Mucosa of descending colon (tissue), 3 donors: ENCODE data around the gene PSG1. TPM values are rescaled to one million over a fixed set of nuclear protein-coding genes. Genes with fewer than 3 reads are reported as not detected.
"Not testable (repeated sequence)": the region's sequence is repeated elsewhere in the genome, so short reads cannot be mapped to it uniquely, and the experiment has no call there.

ENCODE experiments used
- ATAC-seq: fragments of 200-7000 bp; cut with Tn5 transposase; one replicate; pipeline ENCODE4 v1.9.1; 2020; ENCODE audit warnings: mild to moderate bottlenecking, moderate library complexity
- DNase-seq, 3 donors: peaks; one replicate each; pipeline ENCODE4 v3.0.0-alpha.2; 2020
- H3K36me3 ChIP-seq: fragments of 200-600 bp; one replicate; pipeline ENCODE4 v1.8.0; 2021; ENCODE audit warnings: low read depth, mild to moderate bottlenecking
- H3K4me1 ChIP-seq: fragments of 200-600 bp; one replicate; pipeline ENCODE4 v1.8.0; 2021; ENCODE audit warnings: low read depth, mild to moderate bottlenecking
- H3K4me3 ChIP-seq: fragments of 200-600 bp; one replicate; pipeline ENCODE4 v1.8.0; 2021; ENCODE audit warnings: mild to moderate bottlenecking
- H3K9me3 ChIP-seq: fragments of 200-600 bp; one replicate; pipeline ENCODE4 v1.8.0; 2021; ENCODE audit warnings: mild to moderate bottlenecking
- intact Hi-C, 2 donors: fragments of 100-400 bp; cut with DNase I in 1 of 2; cut with micrococcal nuclease in 1 of 2; formaldehyde crosslinking; loops; one replicate each; pipeline versions ENCODE4 v1.11.0 to v1.11.1; 2022; cut with DNase I, micrococcal nuclease
- total RNA-seq, 3 donors: library from RNA; stranded (reverse); fragmentation: NEBNext Ultra II Directional in 2 of 3; extraction: Animal tissue kit (Norgen Biotek cat#: 25700) in 2 of 3; gene quantifications; one replicate each; pipeline versions ENCODE4 v1.2.1 to v1.2.4, GENCODE V29; 2021 to 2023
- donor health status: DM: no; HTN: no; CAD: no; lungs with moderate emphysema.
- donor health status: DM: no; HTN: no; CAD: no.
- donor health status: DM: no; HTN: yes; CAD: no.

PSG1 gene
- total RNA-seq, 3 donors from 2014 or later = not detected

DNA sequence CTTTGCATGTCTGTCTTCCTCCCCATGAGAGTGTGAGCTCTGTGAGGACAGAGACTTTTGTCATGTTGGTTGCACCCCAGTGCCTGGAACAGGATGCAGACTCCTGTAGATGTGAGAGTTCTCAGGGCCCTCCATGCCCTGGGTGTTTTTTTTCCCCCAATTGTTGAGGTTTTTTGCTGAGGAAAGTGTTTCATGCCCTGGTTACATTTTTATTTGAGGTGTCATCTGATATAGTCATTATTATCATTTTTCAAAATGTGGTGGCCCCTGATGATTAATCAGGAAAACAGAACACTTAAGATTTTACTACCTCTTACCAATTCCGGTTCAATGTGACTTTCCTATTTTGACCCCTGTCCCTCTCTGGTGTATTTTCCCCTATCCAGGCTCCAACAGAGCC is 37.4 kb upstream of the PSG1 start:
- intact Hi-C loops, H3K36me3 ChIP-seq, H3K4me1 ChIP-seq, H3K9me3 ChIP-seq, H3K4me3 ChIP-seq, ATAC-seq, DNase-seq: not testable (repeated sequence)

DNA sequence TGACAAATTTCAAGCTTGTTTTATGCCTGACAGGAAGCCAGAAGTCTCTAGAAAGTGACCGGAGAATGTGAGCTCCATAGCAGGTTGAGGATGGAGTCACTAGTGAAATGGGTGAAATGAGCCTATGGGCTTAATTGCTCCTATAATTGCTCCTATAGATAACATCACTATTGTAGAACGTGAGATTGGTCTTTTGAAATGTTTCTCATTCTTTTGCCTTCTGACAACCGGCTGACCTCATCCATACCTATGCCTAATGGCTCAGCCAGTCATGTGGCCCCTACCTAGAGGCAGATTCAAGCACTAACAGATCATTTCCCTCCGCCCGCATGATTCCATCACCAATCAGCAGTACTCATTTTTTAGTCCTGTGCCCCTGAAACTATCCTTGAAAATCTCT is 34.0 kb upstream of the PSG1 start:
- H3K9me3 ChIP-seq, H3K36me3 ChIP-seq, ATAC-seq, intact Hi-C loops, DNase-seq, H3K4me1 ChIP-seq, H3K4me3 ChIP-seq: not testable (repeated sequence)

DNA sequence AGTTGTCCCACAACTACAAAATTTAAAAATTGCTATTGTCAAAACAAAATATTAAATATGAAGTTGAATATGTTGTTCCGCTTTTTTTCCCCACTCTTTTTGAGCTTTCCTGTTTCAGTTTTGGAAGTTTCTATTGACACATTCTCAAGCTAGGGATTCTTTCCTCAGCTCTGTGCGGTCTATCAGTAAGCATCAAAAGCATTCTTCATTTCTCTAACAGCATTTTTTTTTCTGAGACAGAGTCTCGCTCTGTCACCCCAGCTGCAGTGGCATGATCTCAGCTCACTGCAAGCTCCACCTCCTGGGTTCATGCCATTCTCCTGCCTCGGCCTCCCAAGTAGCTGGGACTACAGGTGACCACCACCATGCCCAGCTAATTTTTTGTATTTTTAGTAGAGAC is 33.4 kb upstream of the PSG1 start:
- H3K4me1 ChIP-seq, H3K9me3 ChIP-seq, H3K36me3 ChIP-seq, intact Hi-C loops, ATAC-seq, DNase-seq, H3K4me3 ChIP-seq: not testable (repeated sequence)

DNA sequence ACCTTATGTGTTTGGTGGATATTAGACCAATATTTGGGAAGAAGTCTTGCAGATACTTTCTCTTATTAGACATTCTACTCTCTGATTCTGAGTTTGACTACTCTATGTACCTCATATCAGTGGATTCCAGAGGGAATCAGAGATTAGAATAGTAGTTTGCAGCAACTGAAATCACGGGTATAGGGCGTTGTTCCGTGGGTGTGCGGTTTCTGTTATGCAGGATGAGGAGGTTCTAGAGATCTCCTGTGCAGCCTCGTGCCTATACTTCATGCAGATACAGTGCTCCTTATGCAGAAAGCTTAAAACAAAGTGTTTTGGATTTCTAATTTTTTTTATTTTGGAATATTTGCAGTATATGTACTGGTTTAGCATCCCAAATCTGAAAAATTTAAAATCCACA is 32.2 kb upstream of the PSG1 start:
- H3K36me3 ChIP-seq, DNase-seq, intact Hi-C loops, H3K4me3 ChIP-seq, ATAC-seq, H3K9me3 ChIP-seq, H3K4me1 ChIP-seq: not testable (repeated sequence)

DNA sequence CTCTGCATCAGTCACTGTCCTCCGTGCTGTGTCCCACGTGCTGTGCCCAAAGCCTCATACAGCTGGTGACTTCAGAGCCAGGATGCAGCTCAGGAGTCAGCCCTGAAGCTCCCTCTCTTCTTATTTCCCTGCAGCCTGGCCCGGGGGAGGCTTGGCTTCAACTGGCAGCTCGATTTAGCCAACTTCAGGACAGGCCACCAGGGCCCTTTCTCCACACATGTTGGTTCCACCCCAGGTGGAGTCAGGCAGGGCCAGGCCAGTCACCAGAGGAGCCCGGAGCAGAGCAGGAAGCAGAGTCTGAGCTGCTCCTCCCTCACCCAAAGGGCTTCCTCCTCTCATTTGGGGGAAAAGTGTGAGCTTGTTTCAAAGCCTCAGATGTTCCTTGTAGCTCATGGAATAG is 26.6 kb upstream of the PSG1 start:
- DNase-seq, H3K4me1 ChIP-seq, H3K9me3 ChIP-seq, ATAC-seq, H3K36me3 ChIP-seq, H3K4me3 ChIP-seq, intact Hi-C loops: not testable (repeated sequence)

DNA sequence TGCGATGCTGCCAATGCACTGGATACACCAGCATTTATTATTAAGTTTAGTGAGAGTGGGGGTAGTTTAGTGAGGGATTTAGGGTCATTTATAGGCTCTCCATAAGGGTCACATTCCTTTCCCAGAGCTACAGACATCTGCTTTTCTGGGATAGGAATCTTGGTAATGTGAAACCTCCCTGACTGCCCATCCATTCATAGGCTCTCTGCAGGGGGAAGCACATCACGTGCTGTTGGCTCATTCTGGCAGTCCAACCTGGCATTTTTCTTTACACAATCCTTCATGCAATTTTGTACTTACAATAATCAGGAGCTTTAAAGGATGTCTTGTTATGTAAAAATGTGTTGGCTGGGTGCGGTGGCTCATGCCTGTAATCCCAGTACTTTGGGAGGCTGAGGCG is 21.0 kb upstream of the PSG1 start:
- H3K4me1 ChIP-seq, intact Hi-C loops, ATAC-seq, H3K9me3 ChIP-seq, DNase-seq, H3K36me3 ChIP-seq, H3K4me3 ChIP-seq: not testable (repeated sequence)

DNA sequence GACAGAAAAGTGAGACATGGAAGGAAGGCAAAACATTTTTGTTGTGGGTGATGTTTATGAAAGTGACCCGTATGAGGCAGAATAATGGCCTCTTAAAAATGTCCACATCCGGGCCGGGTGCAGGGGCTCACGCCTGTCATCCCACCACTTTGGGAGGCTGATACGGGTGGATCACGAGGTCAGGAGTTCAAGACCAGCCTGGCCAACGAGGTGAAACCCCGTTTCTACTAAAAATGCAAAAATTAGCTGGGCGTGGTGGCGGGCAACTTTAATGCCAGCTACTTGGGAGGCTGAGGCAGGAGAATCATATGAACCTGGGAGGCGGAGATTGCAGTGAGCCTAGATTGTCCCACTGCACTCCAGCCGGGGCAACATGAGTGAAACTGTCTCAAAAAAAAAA is 20.2 kb upstream of the PSG1 start:
- H3K4me1 ChIP-seq, H3K4me3 ChIP-seq, intact Hi-C loops, H3K36me3 ChIP-seq, DNase-seq, ATAC-seq, H3K9me3 ChIP-seq: not testable (repeated sequence)

DNA sequence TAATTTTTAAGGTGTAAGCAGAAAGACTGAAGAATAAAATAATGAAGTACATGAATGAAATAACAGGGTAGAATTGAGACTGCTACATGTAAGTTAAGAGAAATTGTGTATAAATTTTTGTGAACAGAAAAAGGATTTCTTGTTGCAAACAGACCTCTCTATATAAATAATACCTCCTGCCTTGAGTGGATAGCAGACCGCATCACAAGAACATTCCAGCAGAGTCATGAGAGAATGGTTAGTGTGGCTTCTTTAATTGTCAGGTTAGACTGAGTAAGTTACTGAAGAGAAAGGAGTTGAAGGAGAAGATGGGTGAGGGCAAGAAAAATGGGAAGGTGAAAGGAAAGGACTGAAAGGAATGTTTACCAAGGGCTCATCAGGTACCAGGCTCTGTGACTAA is 19.6 kb upstream of the PSG1 start:
- H3K4me1 ChIP-seq, H3K9me3 ChIP-seq, H3K4me3 ChIP-seq, DNase-seq, intact Hi-C loops, ATAC-seq, H3K36me3 ChIP-seq: not testable (repeated sequence)

DNA sequence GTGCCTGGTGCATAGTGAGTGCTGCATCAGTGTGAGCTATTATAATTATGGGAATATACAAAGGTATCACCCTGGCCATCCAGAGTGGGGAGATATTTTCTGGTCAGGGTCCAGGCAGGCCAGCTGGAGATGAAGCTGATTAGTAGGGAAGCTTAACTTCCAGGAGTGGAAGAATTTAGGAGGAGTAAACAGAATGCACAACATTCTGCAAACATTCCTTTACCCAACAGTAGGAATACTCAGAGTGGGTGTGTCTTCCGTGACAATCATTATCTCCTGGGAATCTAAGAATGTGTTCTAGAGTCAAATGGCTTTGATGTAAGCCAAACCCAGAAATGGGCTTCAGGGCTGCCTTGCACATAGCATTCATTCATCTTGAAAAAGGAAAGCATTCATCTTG is 19.1 kb upstream of the PSG1 start:
- H3K9me3 ChIP-seq, H3K4me3 ChIP-seq, intact Hi-C loops, H3K4me1 ChIP-seq, ATAC-seq, H3K36me3 ChIP-seq, DNase-seq: not testable (repeated sequence)

DNA sequence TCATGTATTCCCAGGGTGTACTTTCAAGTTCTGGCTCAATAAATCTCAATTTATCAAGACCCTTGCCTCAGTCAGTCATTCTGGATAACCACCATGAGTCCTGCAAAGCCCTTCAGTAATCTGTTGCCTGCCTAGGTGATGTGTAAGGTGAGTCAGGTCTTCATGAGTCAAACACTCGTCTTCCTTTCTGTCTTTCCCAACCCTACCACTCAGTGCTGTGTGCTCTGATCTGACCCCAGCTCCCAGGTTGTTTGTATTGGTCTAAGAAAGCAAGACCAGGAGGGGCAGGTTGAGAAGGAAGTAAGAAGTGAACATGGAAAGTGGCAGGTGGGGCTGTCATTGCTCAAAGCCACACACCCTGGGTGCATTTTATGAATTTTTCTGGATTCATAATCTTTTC is 18.2 kb upstream of the PSG1 start:
- ATAC-seq, DNase-seq, H3K4me1 ChIP-seq: not testable (repeated sequence)

DNA sequence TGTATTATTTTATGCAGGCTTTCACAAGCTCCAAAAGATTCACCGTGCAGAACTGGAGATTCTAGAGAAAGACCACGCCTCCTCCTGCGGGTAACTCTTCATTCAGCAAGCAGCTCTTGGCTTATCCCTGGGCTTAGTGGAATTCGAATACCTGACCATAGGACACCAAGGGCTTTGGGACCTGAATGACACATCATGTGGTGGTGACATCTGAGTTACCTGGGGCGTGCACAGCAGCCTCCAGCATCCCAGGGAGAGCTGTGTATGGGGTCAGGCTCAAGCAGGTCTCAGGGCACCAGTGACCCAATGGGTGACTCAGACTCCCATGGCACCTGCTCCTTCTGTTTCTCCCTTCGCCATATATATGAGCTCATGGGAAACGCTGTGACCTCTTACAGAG is 10.9 kb upstream of the PSG1 start:
- H3K4me1 ChIP-seq, DNase-seq, H3K4me3 ChIP-seq, intact Hi-C loops, ATAC-seq, H3K36me3 ChIP-seq, H3K9me3 ChIP-seq: not testable (repeated sequence)

More for the DNA sequence above, 18.2 kb upstream of the PSG1 start:
- H3K36me3 ChIP-seq, H3K4me3 ChIP-seq, H3K9me3 ChIP-seq, intact Hi-C loops: not testable (repeated sequence)

DNA sequence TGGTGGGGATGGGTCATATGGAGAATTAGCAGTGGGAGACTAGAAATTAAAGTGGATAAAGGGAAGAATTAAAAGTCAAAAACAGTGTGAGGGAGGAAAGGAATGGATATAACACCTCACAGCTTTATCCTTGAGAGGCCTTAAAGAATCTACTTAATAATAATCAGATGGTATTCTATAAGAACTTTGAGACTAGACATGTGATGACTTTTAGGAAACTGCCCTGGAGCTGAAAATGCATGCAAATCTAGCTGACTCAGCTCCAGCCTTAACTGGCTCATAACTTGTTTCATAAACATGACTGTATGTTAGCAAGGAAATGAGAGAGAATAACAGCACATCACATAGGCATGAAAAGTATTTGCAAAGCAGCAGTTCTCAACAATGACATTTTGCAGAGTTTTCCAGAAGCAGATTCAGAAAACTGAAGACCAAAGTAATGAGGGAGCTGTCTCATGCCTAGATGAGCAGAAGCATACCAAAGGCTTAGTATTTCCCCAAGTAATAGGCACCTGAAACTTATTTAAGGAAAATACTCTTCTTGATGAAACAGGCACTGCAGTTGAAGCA is 8.4 kb upstream of the PSG1 start:
- ATAC-seq, intact Hi-C loops, H3K4me1 ChIP-seq, H3K9me3 ChIP-seq, H3K36me3 ChIP-seq, H3K4me3 ChIP-seq, DNase-seq: not testable (repeated sequence)

DNA sequence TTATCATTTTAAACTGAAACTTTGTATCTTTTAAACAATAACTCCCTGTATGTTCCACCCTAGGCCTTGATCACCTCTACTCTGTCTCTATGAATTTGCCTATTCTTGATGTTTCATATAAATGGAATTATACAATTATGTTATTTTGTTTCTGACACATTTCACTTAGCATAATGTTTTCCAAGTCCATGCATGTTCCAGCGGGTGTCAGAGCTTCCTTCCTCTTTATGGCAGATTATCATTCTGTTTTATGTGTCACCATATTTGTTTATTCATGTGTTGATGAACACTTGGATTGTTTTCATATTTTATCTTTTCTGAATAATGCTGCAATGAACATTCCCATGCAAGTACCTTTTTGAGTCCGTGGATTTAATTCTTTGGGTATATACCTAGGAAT is 3.2 kb upstream of the PSG1 start:
- H3K36me3 ChIP-seq, H3K4me1 ChIP-seq, H3K4me3 ChIP-seq, ATAC-seq, DNase-seq, H3K9me3 ChIP-seq, intact Hi-C loops: not testable (repeated sequence)

DNA sequence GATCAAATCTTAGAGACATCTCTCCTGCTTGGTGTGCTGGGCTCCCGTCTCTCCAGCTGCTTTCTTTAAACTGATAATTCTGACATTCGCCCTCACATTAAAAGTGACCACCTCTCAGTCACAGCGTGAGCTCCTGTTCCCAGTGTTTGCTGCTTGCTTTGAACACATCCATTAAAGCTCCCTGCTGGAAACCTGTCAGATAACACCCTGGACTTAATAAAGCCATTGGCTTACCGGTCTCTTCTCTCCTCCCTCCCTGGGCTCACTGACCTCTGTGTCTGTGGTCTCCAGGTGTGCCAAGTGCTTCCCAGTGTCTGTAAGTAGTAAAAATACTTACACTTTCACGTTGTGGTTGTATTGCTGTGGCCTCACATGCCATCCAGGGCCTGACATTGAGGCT is 2.5 kb upstream of the PSG1 start:
- intact Hi-C loops, H3K4me3 ChIP-seq, H3K4me1 ChIP-seq, ATAC-seq, DNase-seq, H3K9me3 ChIP-seq, H3K36me3 ChIP-seq: not testable (repeated sequence)

DNA sequence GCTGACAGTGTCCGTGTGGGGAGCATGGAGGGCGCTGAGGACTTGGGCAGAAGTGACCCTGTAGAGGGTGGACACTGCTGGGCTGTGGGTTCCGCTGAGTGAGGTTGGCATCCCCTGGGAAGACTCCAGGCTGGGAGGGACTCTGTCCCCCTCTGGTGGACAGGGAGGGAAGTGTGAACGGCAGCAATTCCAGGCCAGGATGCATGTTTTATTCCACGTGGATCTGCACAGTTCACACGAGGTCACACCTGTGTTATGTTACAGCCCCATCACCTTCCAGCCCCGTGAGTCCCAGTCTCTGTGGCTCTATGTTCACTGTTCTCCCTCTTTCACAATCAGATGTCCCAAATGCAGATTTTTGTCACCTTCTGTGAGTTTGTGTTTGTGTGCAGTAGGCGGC is 1.8 kb upstream of the PSG1 start:
- H3K9me3 ChIP-seq, DNase-seq, intact Hi-C loops, H3K36me3 ChIP-seq, ATAC-seq, H3K4me3 ChIP-seq, H3K4me1 ChIP-seq: not testable (repeated sequence)
